ENCODE data around the gene CARD9. TPM values are rescaled to one million over a fixed set of nuclear protein-coding genes. Genes with fewer than 3 reads are reported as not detected.

The CARD9 gene
- total and polyA plus RNA-seq, 7 donors: 0.26 to 1.1 (median 0.56) TPM

GRCh38 chr9:136336881-136337280, 36.6 kb downstream of the CARD9 start:
- TF ChIP-seq CTCF (IDR thresholded peaks at IDR 0.05): no peak
- Histone ChIP-seq H3K4me1 (no peaks in the 10 kb centered on the region), H3K9me3 (no peaks in the 10 kb centered on the region), H3K4me3 (no peak overlapping the region), H3K27me3 (ENCODE audit: insufficient read depth in 3 of 3, low read length in 2 of 3) (peaks cover 0 to 5% (median under 1%) of the 10 kb centered on the region in 3 donors), H3K36me3 (ENCODE audit: insufficient read depth in 1 of 2, low read depth in 1 of 2) (no peaks in the 10 kb centered on the region), H3K27ac (no peak overlapping the region)
- ATAC-seq (no peak), DNase-seq (no peak)
- intact Hi-C loops (cut with DNase I): loop anchor here in 1 of 2 donors (10.0 kb wide), 1 partner anchor 298 kb away; no protein-coding TSS in a partner anchor
- 92 to 93% (median 92%) methylated on average over 19 to 23 of the region's 23 CpGs for WGBS, 3 donors

GRCh38 chr9:136336156-136336870, 37.2 kb downstream of the CARD9 start:
- no peak for TF ChIP-seq CTCF (IDR thresholded peaks at IDR 0.05)
- no peak for ATAC-seq
- Histone ChIP-seq H3K4me3 (no peak overlapping the region), H3K27ac (no peak overlapping the region), H3K9me3 (no peaks in the 10 kb centered on the region), H3K36me3 (ENCODE audit: insufficient read depth in 1 of 2, low read depth in 1 of 2) (no peaks in the 10 kb centered on the region), H3K27me3 (ENCODE audit: insufficient read depth in 3 of 3, low read length in 2 of 3) (no peaks in the 10 kb centered on the region), H3K4me1 (no peaks in the 10 kb centered on the region)
- WGBS, 3 donors: 75 to 81% (median 76%) methylated on average over 24 to 30 of the region's 30 CpGs
- DNase-seq: no peak
- intact Hi-C loops (cut with DNase I): loop anchor here in 1 of 2 donors (10.0 kb wide), 1 partner anchor 298 kb away; no protein-coding TSS in a partner anchor

- 80 to 86% (median 82%) methylated on average over 24 to 26 of the region's 26 CpGs for WGBS, 3 donors
- ATAC-seq: no peak
- intact Hi-C loops (cut with DNase I): loop anchor here in 1 of 2 donors (10.0 kb wide), 1 partner anchor 299 kb away; no protein-coding TSS in a partner anchor
Observed at GRCh38 chr9:136335296-136336155, 37.9 kb downstream of the CARD9 start.

DNA sequence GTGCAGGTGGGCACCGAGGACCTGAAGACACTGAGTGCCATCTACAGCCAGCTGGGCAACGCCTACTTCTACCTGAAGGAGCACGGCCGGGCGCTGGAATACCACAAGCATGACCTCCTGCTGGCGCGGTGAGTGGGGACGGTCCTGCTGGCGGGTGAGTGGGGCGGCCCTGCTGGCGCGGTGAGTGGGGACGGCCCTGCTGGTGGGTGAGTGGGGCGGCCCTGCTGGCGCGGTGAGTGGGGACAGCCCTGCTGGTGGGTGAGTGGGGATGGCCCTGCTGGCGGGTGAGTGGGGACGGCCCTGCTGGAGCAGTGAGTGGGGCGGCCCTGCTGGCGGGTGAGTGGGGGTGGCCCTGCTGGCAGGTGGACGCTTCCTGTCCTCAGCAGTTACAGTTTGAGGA, 38.9 kb downstream of the CARD9 start:
- H3K9me3 ChIP-seq: no peaks in the 10 kb centered on the region
- H3K36me3 ChIP-seq (ENCODE audit: insufficient read depth in 1 of 2, low read depth in 1 of 2): no peaks in the 10 kb centered on the region
- intact Hi-C loops (cut with DNase I): loop anchor here in 1 of 2 donors (10.0 kb wide), 1 partner anchor 300 kb away; no protein-coding TSS in a partner anchor
- WGBS, 3 donors: 93 to 94% (median 94%) methylated on average over 21 of the region's 21 CpGs
- H3K27ac ChIP-seq: no peak overlapping the region
- no peak overlapping the region for H3K4me3 ChIP-seq
- no peak for TF ChIP-seq CTCF (IDR thresholded peaks at IDR 0.05)
- ATAC-seq: no peak
- H3K4me1 ChIP-seq: no peaks in the 10 kb centered on the region
- no peak for DNase-seq
- H3K27me3 ChIP-seq (ENCODE audit: insufficient read depth in 3 of 3, low read length in 2 of 3): no peaks in the 10 kb centered on the region

More at GRCh38 chr9:136335296-136336155, 37.9 kb downstream of the CARD9 start:
- Histone ChIP-seq H3K9me3 (no peaks in the 10 kb centered on the region), H3K4me3 (no peak overlapping the region), H3K27me3 (ENCODE audit: insufficient read depth in 3 of 3, low read length in 2 of 3) (no peaks in the 10 kb centered on the region), H3K27ac (no peak overlapping the region), H3K4me1 (no peaks in the 10 kb centered on the region), H3K36me3 (ENCODE audit: insufficient read depth in 1 of 2, low read depth in 1 of 2) (no peaks in the 10 kb centered on the region)
- no peak for DNase-seq
- TF ChIP-seq CTCF (IDR thresholded peaks at IDR 0.05): no peak

Data from psoas muscle (tissue), 8 donors.